SK-N-SH (cell line): ENCODE data around the gene SUFU. TPM values are rescaled to one million over a fixed set of nuclear protein-coding genes. Genes with fewer than 3 reads are reported as not detected.

Experiments used
- CTCF ChIA-PET: fragments of 300-600, 350-600 bp; formaldehyde crosslinking; extraction: SDS; loops from one replicate; lab custom pipeline; 2021; lab: Yijun Ruan, JAX
- POLR2A ChIA-PET: fragments of 350-600 bp; sonication (Branson Sonifier 250); formaldehyde crosslinking; extraction: SDS; loops from one replicate; lab custom pipeline; 2020; ENCODE audit warnings: antibody characterized with exemption, inconsistent platforms; lab: Yijun Ruan, JAX
- DNase-seq: peaks from one replicate; pipeline ENCODE4 v3.0.0; 2012
- H2AFZ ChIP-seq: fragments of 200-600 bp; sonication (generic); 2 replicates; pipeline ENCODE4 v1.8.1; 2016; ENCODE audit warnings: antibody characterized with exemption, mild to moderate bottlenecking, low read depth
- H3F3A ChIP-seq: fragments of 200-600 bp; sonication (generic); replicated peaks from 2 replicates; pipeline ENCODE3; 2016; ENCODE audit warnings: antibody characterized with exemption, mild to moderate bottlenecking; ENCODE audit not compliant: insufficient read depth
- H3K27ac ChIP-seq, 2 experiments: fragments of 200-500 bp in 1 of 2; fragments of 200-600 bp in 1 of 2; sonication (Bioruptor generic) in 1 of 2; sonication (generic), shearing (Covaris generic) in 1 of 2; 2 replicates each; pipeline versions ENCODE4 v1.5.1 to v1.6.1; 2014 to 2016; ENCODE audit warnings: low read depth in 2 of 2, inconsistent platforms in 1 of 2, low read length in 1 of 2, mild to moderate bottlenecking in 1 of 2, mixed read lengths in 1 of 2
- H3K27me3 ChIP-seq: fragments of 200-600 bp; sonication (generic), shearing (Covaris generic); 2 replicates; pipeline ENCODE4 v1.6.1; 2016; ENCODE audit warnings: mixed run types; ENCODE audit not compliant: insufficient read depth
- H3K36me3 ChIP-seq, 2 experiments: fragments of 200-500 bp in 1 of 2; fragments of 200-600 bp in 1 of 2; sonication (Bioruptor generic) in 1 of 2; sonication (generic) in 1 of 2; replicated peaks in 1 of 2; 2 replicates each; pipeline versions ENCODE3 to v1.5.1; 2014 to 2016; ENCODE audit warnings: low read length in 1 of 2, mild to moderate bottlenecking in 1 of 2; ENCODE audit not compliant: insufficient read depth in 2 of 2, control insufficient read depth in 1 of 2
- H3K4me1 ChIP-seq, 2 experiments: fragments of 200-500 bp in 1 of 2; fragments of 200-600 bp in 1 of 2; sonication (Bioruptor generic) in 1 of 2; sonication (generic), shearing (Covaris generic) in 1 of 2; 2 replicates each; pipeline versions ENCODE4 v1.5.1 to v1.6.1; 2014 to 2016; ENCODE audit warnings: low read depth in 1 of 2, low read length in 1 of 2, mixed run types in 1 of 2; ENCODE audit not compliant: insufficient read depth in 2 of 2, control insufficient read depth in 1 of 2
- H3K4me2 ChIP-seq: fragments of 200-600 bp; sonication (generic), shearing (Covaris generic); 2 replicates; pipeline ENCODE4 v1.6.1; 2017; ENCODE audit warnings: mixed run types
- H3K4me3 ChIP-seq, 2 experiments: fragments of 200-500 bp in 1 of 2; fragments of 200-600 bp in 1 of 2; sonication (Bioruptor generic) in 1 of 2; sonication (generic), shearing (Covaris generic) in 1 of 2; 2 replicates each; pipeline versions ENCODE4 v1.5.1 to v1.8.1; 2014 to 2016; ENCODE audit warnings: low read depth in 2 of 2, inconsistent platforms in 1 of 2, low read length in 1 of 2, mild to moderate bottlenecking in 1 of 2, mixed read lengths in 1 of 2, moderate library complexity in 1 of 2
- H3K79me2 ChIP-seq: fragments of 200-600 bp; sonication (generic); 2 replicates; pipeline ENCODE4 v1.8.1; 2017; ENCODE audit warnings: mild to moderate bottlenecking; ENCODE audit not compliant: insufficient read depth
- H3K9ac ChIP-seq: fragments of 200-600 bp; sonication (generic); 2 replicates; pipeline ENCODE4 v1.6.1; 2017; ENCODE audit warnings: mixed run types
- H3K9me2 ChIP-seq: fragments of 200-600 bp; sonication (generic); 2 replicates; pipeline ENCODE4 v1.6.1; 2017; ENCODE audit warnings: mixed run types
- H3K9me3 ChIP-seq: fragments of 200-600 bp; sonication (generic); 2 replicates; pipeline ENCODE4 v1.6.1; 2017; ENCODE audit warnings: mixed run types, mild to moderate bottlenecking, moderate library complexity
- H4K20me1 ChIP-seq: fragments of 200-600 bp; sonication (generic); 2 replicates; pipeline ENCODE4 v1.6.1; 2017; ENCODE audit warnings: mild to moderate bottlenecking, mixed run types; ENCODE audit not compliant: insufficient read depth
- EP300 ChIP-seq, 2 experiments: IDR thresholded peaks; 2 replicates each; pipeline versions ENCODE4 v1.4.0 to v1.6.1; 2012; ENCODE audit warnings: borderline replicate concordance in 1 of 2, low read depth in 1 of 2, low read length in 1 of 2
- FOSL2 ChIP-seq: IDR thresholded peaks from 2 replicates; pipeline ENCODE4 v1.4.0; 2012; ENCODE audit warnings: low read depth, mild to moderate bottlenecking, moderate library complexity, borderline replicate concordance
- FOXJ3 ChIP-seq: sonication (generic); formaldehyde crosslinking; IDR thresholded peaks from 2 replicates; pipeline ENCODE4 v1.5.1; 2020; ENCODE audit warnings: mild to moderate bottlenecking, missing genetic modification reagents
- FOXM1 ChIP-seq: IDR thresholded peaks from 2 replicates; pipeline ENCODE4 v1.4.0; 2012; ENCODE audit warnings: low read depth, mild to moderate bottlenecking
- JUND ChIP-seq: IDR thresholded peaks from 2 replicates; pipeline ENCODE4 v1.4.0; 2012
- MXI1 ChIP-seq: IDR thresholded peaks from 2 replicates; pipeline ENCODE4 v1.6.1; 2012; ENCODE audit warnings: mild to moderate bottlenecking, low read depth, low read length, improper control_type of control experiment
- TCF12 ChIP-seq: IDR thresholded peaks from 2 replicates; pipeline ENCODE4 v1.4.0; 2012
- TEAD4 ChIP-seq: IDR thresholded peaks from 2 replicates; pipeline ENCODE4 v1.4.0; 2012; ENCODE audit warnings: mild to moderate bottlenecking, borderline replicate concordance; ENCODE audit not compliant: insufficient read depth
- WGBS: methylation state at CpG from one replicate; pipeline ENCODE4 v1.1.6; 2017; ENCODE audit warnings: low lambda C conversion rate; 5-methylcytosine and 5-hydroxymethylcytosine counted together
- polyA plus RNA-seq, 3 experiments: library from polyadenylated mRNA; depleted of rRNA; stranded (reverse); fragments of >200 nt; gene quantifications; 2 replicates each; pipeline ENCODE4 v1.2.3, GENCODE V29; 2012
- TF ChIP-seq, protein P1 (sequence below): IDR thresholded peaks from 2 replicates; pipeline ENCODE4 v1.4.0; 2012; ENCODE audit warnings: low read depth
- TF ChIP-seq, protein P2 (sequence below): IDR thresholded peaks from 2 replicates; pipeline ENCODE4 v1.6.1; 2012; ENCODE audit warnings: mild to moderate bottlenecking, low read depth, low read length, moderate library complexity

The SUFU gene
- polyA plus RNA-seq, 1 of the 3 experiments (the other 2 are of a cell fraction): 5.7 TPM

DNA sequence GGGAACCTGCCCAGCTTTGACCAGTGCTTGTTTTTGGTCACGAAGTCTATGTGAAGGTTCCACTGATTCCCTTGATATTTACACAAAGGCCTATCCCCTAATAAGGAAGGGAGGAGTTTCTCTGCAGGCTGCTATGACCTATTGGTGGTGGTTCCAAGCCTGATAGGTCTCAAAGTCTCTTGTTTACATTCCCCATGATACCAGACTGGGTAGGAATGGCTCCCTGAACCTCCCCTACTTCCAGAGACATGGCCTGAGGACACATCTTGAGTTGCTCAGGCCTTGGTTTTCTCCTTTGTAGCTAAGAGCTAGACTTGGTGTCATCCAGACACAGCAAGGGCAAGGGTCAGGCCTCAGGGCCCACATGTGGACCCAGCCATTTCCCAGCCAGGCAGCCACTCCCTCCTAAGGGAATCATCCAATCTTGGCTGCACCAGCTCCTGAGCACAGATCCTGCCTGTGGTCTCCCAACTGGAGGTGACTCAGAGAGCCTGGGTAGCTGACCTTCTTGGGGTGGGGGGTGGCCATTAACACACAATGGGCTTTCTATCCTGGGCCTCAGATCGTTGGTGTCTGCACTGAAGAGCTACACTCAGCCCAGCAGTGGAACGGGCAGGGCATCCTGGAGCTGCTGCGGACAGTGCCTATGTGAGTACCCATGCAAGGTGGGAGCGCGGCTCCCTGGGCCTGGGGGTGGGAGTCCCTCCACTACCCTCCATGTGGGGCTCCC lies 89.5 kb downstream of the SUFU start:
- Histone ChIP-seq H3K9me3 (no peaks in the 10 kb centered on the region), H3F3A (no peaks in the 10 kb centered on the region), H3K9me2 (no peaks in the 10 kb centered on the region), H2AFZ (no peak overlapping the region), H3K36me3 (peaks cover 4 to 8% of the 10 kb centered on the region in 2 experiments), H3K4me2 (0 out of 2 replicates have a peak overlapping the region, but pooled peaks have one; percentile 9), H3K9ac (0 out of 2 replicates have a peak overlapping the region, but pooled peaks have one; percentile 42), H4K20me1 (no peaks in the 10 kb centered on the region), H3K4me1 (peaks cover 3 to 5% of the 10 kb centered on the region in 2 experiments; a peak in 2 of 4 replicates), H3K27me3 (no peaks in the 10 kb centered on the region), H3K4me3 (no peak overlapping the region), H3K79me2 (no peaks in the 10 kb centered on the region), H3K27ac (0 out of 4 replicates have a peak overlapping the region, but pooled peaks of 1 of the 2 experiments have one; percentile 11)
- TF ChIP-seq FOXJ3 (CRISPR knock-in tag) (no peak), FOSL2 (peak; percentile 15; the same call in 1 of the 2 replicates)
- CTCF ChIA-PET: interaction anchor here (0.6 to 2.6 kb wide), 3 partner anchors 10 to 967 kb away, joined by 3 to 11 read pairs (median 4); no protein-coding TSS in a partner anchor
- POLR2A ChIA-PET: no interaction called here
- DNase-seq: no peak
- WGBS: 88% methylated on average over 5 of the region's 6 CpGs

DNA sequence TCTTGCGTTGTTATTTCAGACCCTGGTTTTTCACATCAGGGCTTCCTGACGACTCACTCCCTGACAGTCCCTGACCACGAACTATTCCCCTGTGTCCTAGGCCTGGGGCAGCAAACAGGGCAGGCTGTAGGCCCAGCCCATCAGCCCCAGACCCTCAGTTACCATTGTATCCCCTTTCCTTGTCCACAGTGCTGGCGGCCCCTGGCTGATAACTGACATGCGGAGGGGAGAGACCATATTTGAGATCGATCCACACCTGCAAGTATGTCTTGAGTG lies 90.0 kb downstream of the SUFU start:
- Histone ChIP-seq H3K36me3 (peaks cover 4 to 9% of the 10 kb centered on the region in 2 experiments), H3K4me3 (no peak overlapping the region)
- POLR2A ChIA-PET: no interaction called here

More for the DNA sequence above, 90.0 kb downstream of the SUFU start:
- CTCF ChIA-PET: interaction anchor here (0.6 to 2.6 kb wide), 2 partner anchors 10 to 968 kb away, joined by 4 to 11 read pairs; no protein-coding TSS in a partner anchor
- H3K9me3 ChIP-seq: no peaks in the 10 kb centered on the region
- no peaks in the 10 kb centered on the region for H3K9me2 ChIP-seq
- H3K27me3 ChIP-seq: no peaks in the 10 kb centered on the region
- H3K4me2 ChIP-seq: 0 out of 2 replicates have a peak overlapping the region, but pooled peaks have one; percentile 9
- TF ChIP-seq, protein P1, sequence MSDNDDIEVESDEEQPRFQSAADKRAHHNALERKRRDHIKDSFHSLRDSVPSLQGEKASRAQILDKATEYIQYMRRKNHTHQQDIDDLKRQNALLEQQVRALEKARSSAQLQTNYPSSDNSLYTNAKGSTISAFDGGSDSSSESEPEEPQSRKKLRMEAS: no peak
- TF ChIP-seq JUND (no peak), MXI1 (no peak), TEAD4 (no peak), EP300 (IDR thresholded peaks at IDR 0.05; ENCODE audit: borderline replicate concordance in 1 of 2, low read depth in 1 of 2, low read length in 1 of 2) (no peak), FOXM1 (no peak), FOSL2 (no peak; the same call in 1 of the 2 replicates), TCF12 (no peak)
- TF ChIP-seq, protein P2, sequence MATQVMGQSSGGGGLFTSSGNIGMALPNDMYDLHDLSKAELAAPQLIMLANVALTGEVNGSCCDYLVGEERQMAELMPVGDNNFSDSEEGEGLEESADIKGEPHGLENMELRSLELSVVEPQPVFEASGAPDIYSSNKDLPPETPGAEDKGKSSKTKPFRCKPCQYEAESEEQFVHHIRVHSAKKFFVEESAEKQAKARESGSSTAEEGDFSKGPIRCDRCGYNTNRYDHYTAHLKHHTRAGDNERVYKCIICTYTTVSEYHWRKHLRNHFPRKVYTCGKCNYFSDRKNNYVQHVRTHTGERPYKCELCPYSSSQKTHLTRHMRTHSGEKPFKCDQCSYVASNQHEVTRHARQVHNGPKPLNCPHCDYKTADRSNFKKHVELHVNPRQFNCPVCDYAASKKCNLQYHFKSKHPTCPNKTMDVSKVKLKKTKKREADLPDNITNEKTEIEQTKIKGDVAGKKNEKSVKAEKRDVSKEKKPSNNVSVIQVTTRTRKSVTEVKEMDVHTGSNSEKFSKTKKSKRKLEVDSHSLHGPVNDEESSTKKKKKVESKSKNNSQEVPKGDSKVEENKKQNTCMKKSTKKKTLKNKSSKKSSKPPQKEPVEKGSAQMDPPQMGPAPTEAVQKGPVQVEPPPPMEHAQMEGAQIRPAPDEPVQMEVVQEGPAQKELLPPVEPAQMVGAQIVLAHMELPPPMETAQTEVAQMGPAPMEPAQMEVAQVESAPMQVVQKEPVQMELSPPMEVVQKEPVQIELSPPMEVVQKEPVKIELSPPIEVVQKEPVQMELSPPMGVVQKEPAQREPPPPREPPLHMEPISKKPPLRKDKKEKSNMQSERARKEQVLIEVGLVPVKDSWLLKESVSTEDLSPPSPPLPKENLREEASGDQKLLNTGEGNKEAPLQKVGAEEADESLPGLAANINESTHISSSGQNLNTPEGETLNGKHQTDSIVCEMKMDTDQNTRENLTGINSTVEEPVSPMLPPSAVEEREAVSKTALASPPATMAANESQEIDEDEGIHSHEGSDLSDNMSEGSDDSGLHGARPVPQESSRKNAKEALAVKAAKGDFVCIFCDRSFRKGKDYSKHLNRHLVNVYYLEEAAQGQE: no peak
- no peaks in the 10 kb centered on the region for H4K20me1 ChIP-seq
- peak overlapping the region; percentile 42; the same call in 1 of the 2 replicates for H3K9ac ChIP-seq
- no peaks in the 10 kb centered on the region for H3F3A ChIP-seq
- no peak for DNase-seq
- no peak overlapping the region for H2AFZ ChIP-seq
- no peaks in the 10 kb centered on the region for H3K79me2 ChIP-seq
- WGBS: 72% methylated on average over 6 of the region's 6 CpGs
- H3K27ac ChIP-seq: 0 out of 4 replicates have a peak overlapping the region, but pooled peaks of 1 of the 2 experiments have one; percentile 11
- H3K4me1 ChIP-seq: peaks cover 3 to 5% of the 10 kb centered on the region in 2 experiments; a peak in 2 of 4 replicates
